Measurements from ENCODE around the gene FKBP4.

The FKBP4 gene

DNA sequence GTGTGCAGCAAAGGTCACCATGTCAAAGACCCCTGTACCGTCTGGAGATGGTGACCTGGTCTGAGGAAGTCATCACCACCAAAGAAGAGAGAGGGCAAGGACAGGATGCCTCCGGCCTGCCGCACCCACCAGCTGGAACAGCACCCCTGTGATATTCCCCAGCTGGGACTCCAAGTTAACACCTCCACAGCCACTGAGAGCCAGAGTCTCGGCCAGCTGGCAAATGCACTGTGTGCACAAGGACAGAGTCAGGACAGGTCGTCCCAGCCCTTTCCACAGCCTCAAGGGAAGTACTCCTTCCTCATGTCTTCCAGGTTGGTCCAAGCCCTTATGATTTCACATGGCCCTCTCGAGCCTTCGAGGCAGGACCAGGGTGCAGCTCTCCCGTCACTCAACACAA lies 19.3 kb upstream of the FKBP4 start:
- peaks cover 0 to 8% (median 4%) of the 10 kb centered on the region in 5 donors for H3K27me3 ChIP-seq (ENCODE audit: control insufficient read depth in 5 of 5, insufficient read depth in 4 of 5, low read length in 5 of 5)
- no peak overlapping the region for H3K4me3 ChIP-seq (ENCODE audit: low read depth in 1 of 5, low read length in 5 of 5)
- H3K4me1 ChIP-seq (ENCODE audit: control insufficient read depth in 5 of 5, insufficient read depth in 5 of 5, low read length in 5 of 5) = no peaks in the 10 kb centered on the region
- no peaks in the 10 kb centered on the region for H3K9me3 ChIP-seq (ENCODE audit: control insufficient read depth in 5 of 5, low read length in 5 of 5)
- H3K36me3 ChIP-seq (ENCODE audit: control insufficient read depth in 5 of 5, insufficient read depth in 5 of 5, low read length in 5 of 5) = no peaks in the 10 kb centered on the region
- H3K27ac ChIP-seq (ENCODE audit: low read depth, low read length) = no peak overlapping the region
- no peak overlapping the region for H3K9ac ChIP-seq (ENCODE audit: low read length in 5 of 5)

- Histone ChIP-seq H3K9me3 (ENCODE audit: control insufficient read depth in 5 of 5, low read length in 5 of 5) (no peaks in the 10 kb centered on the region), H3K27me3 (ENCODE audit: control insufficient read depth in 5 of 5, insufficient read depth in 4 of 5, low read length in 5 of 5) (peaks cover 0 to 8% (median 4%) of the 10 kb centered on the region in 5 donors), H3K9ac (ENCODE audit: low read length in 5 of 5) (no peak overlapping the region), H3K27ac (ENCODE audit: low read depth, low read length) (no peak overlapping the region), H3K36me3 (ENCODE audit: control insufficient read depth in 5 of 5, insufficient read depth in 5 of 5, low read length in 5 of 5) (no peaks in the 10 kb centered on the region), H3K4me1 (ENCODE audit: control insufficient read depth in 5 of 5, insufficient read depth in 5 of 5, low read length in 5 of 5) (no peaks in the 10 kb centered on the region), H3K4me3 (ENCODE audit: low read depth in 1 of 5, low read length in 5 of 5) (no peak overlapping the region)
These were observed 18.5 kb upstream of the FKBP4 start for GRCh38 chr12:2776129-2776806.

DNA sequence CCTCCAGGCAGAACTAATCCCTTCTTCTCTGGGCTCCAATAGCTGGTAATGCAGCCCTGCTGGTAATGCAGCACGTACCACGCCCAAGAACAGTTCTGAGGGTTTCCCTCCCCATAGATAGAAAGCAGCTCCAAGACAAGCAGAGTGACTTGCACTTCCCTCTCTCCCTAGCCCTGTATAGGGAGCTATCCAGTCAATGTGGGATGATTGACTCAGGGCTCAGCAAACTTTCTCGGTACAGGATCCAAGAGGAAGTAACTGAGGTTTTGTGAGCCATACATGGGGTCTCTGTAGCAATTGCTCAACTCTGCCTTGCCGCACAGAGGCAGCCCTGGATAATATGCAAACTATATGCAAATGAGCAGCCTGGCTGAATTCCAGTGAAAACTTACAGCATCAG lies 15.5 kb upstream of the FKBP4 start:
- H3K9me3 ChIP-seq (ENCODE audit: control insufficient read depth in 5 of 5, low read length in 5 of 5) = no peaks in the 10 kb centered on the region
- H3K4me3 ChIP-seq (ENCODE audit: low read depth in 1 of 5, low read length in 5 of 5) = no peak overlapping the region
- H3K27ac ChIP-seq (ENCODE audit: low read depth, low read length) = no peak overlapping the region
- peaks cover 0 to 10% (median 6%) of the 10 kb centered on the region in 5 donors for H3K4me1 ChIP-seq (ENCODE audit: control insufficient read depth in 5 of 5, insufficient read depth in 5 of 5, low read length in 5 of 5)
- H3K36me3 ChIP-seq (ENCODE audit: control insufficient read depth in 5 of 5, insufficient read depth in 5 of 5, low read length in 5 of 5) = no peaks in the 10 kb centered on the region
- H3K9ac ChIP-seq (ENCODE audit: low read length in 5 of 5) = no peak overlapping the region
- H3K27me3 ChIP-seq (ENCODE audit: control insufficient read depth in 5 of 5, insufficient read depth in 4 of 5, low read length in 5 of 5) = peaks cover 0 to 8% (median 4%) of the 10 kb centered on the region in 5 donors

- Histone ChIP-seq H3K9me3 (ENCODE audit: control insufficient read depth in 5 of 5, low read length in 5 of 5) (no peaks in the 10 kb centered on the region), H3K4me1 (ENCODE audit: control insufficient read depth in 5 of 5, insufficient read depth in 5 of 5, low read length in 5 of 5) (peaks cover 0 to 10% (median 6%) of the 10 kb centered on the region in 5 donors), H3K27me3 (ENCODE audit: control insufficient read depth in 5 of 5, insufficient read depth in 4 of 5, low read length in 5 of 5) (no peaks in the 10 kb centered on the region), H3K9ac (ENCODE audit: low read length in 5 of 5) (peak overlapping the region in 1 of 5 donors; percentile 11), H3K27ac (ENCODE audit: low read depth, low read length) (no peak overlapping the region), H3K4me3 (ENCODE audit: low read depth in 1 of 5, low read length in 5 of 5) (peak overlapping the region; percentile 32 to 59 (median 51)), H3K36me3 (ENCODE audit: control insufficient read depth in 5 of 5, insufficient read depth in 5 of 5, low read length in 5 of 5) (no peaks in the 10 kb centered on the region)
These were observed 10.7 kb upstream of the FKBP4 start for GRCh38 chr12:2783936-2784600.

DNA sequence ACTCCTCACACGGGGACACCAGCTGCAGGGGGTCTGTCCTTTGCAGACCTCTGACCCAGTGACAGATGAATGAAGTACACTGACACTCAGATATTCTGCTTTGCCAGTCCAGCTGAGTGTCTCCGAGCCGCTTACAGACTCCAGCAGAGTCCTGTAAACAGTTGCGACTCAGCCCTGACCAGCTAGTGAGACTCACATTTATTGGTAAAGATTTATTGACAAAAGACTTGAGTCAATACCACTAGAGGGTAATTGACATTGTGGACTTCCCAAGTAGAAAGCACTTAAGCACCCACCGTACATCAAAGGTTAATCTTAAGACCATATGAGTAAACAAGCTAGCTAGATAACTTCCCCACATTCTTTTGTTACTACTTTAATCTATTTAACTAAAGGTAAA lies 9.8 kb upstream of the FKBP4 start:
- H3K27me3 ChIP-seq (ENCODE audit: control insufficient read depth in 5 of 5, insufficient read depth in 4 of 5, low read length in 5 of 5) = no peaks in the 10 kb centered on the region
- H3K4me1 ChIP-seq (ENCODE audit: control insufficient read depth in 5 of 5, insufficient read depth in 5 of 5, low read length in 5 of 5) = peaks cover 0 to 10% (median 6%) of the 10 kb centered on the region in 5 donors
- no peak overlapping the region for H3K4me3 ChIP-seq (ENCODE audit: low read depth in 1 of 5, low read length in 5 of 5)
- H3K27ac ChIP-seq (ENCODE audit: low read depth, low read length) = no peak overlapping the region
- H3K9ac ChIP-seq (ENCODE audit: low read length in 5 of 5) = no peak overlapping the region
- H3K9me3 ChIP-seq (ENCODE audit: control insufficient read depth in 5 of 5, low read length in 5 of 5) = no peaks in the 10 kb centered on the region
- H3K36me3 ChIP-seq (ENCODE audit: control insufficient read depth in 5 of 5, insufficient read depth in 5 of 5, low read length in 5 of 5) = no peaks in the 10 kb centered on the region

GRCh38 chr12:2791089-2791488 lies 3.7 kb upstream of the FKBP4 start:
- Histone ChIP-seq H3K4me3 (ENCODE audit: low read depth in 1 of 5, low read length in 5 of 5) (no peak overlapping the region), H3K9ac (ENCODE audit: low read length in 5 of 5) (no peak overlapping the region), H3K27ac (ENCODE audit: low read depth, low read length) (no peak overlapping the region), H3K9me3 (ENCODE audit: control insufficient read depth in 5 of 5, low read length in 5 of 5) (no peaks in the 10 kb centered on the region), H3K4me1 (ENCODE audit: control insufficient read depth in 5 of 5, insufficient read depth in 5 of 5, low read length in 5 of 5) (peaks cover 2 to 14% (median 10%) of the 10 kb centered on the region in 5 donors), H3K27me3 (ENCODE audit: control insufficient read depth in 5 of 5, insufficient read depth in 4 of 5, low read length in 5 of 5) (no peaks in the 10 kb centered on the region), H3K36me3 (ENCODE audit: control insufficient read depth in 5 of 5, insufficient read depth in 5 of 5, low read length in 5 of 5) (no peaks in the 10 kb centered on the region)

- no peak overlapping the region for H3K4me3 ChIP-seq (ENCODE audit: low read depth in 1 of 5, low read length in 5 of 5)
- H3K27me3 ChIP-seq (ENCODE audit: control insufficient read depth in 5 of 5, insufficient read depth in 4 of 5, low read length in 5 of 5) = no peaks in the 10 kb centered on the region
These were observed 1.9 kb upstream of the FKBP4 start for GRCh38 chr12:2792671-2793500.

DNA sequence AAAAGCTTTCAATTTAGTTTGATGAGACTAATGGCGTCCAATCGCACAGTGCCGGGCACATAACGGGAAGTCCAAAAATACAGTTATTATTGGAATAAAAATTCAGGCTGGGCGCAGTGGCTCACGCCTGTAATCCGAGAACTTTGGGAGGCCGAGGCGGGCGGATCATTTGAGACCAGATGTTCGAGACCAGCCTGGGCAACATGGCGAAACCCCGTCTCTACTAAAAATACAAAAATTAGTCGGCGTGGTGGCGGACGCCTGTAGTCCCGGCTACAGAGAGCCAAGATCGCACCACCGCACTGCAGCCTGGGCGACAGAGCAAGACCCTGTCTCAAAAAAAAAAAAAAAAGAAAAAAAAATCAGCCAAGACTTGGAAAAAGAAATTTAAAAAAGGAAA lies 1.2 kb upstream of the FKBP4 start:
- Histone ChIP-seq H3K4me3 (ENCODE audit: low read depth in 1 of 5, low read length in 5 of 5) (no peak overlapping the region), H3K27me3 (ENCODE audit: control insufficient read depth in 5 of 5, insufficient read depth in 4 of 5, low read length in 5 of 5) (no peaks in the 10 kb centered on the region), H3K27ac (ENCODE audit: low read depth, low read length) (peak overlapping the region; percentile 88), H3K36me3 (ENCODE audit: control insufficient read depth in 5 of 5, insufficient read depth in 5 of 5, low read length in 5 of 5) (peaks cover 0 to 17% (median 13%) of the 10 kb centered on the region in 5 donors), H3K9ac (ENCODE audit: low read length in 5 of 5) (no peak overlapping the region), H3K4me1 (ENCODE audit: control insufficient read depth in 5 of 5, insufficient read depth in 5 of 5, low read length in 5 of 5) (peaks cover 9 to 30% (median 27%) of the 10 kb centered on the region in 5 donors), H3K9me3 (ENCODE audit: control insufficient read depth in 5 of 5, low read length in 5 of 5) (no peaks in the 10 kb centered on the region)

More at GRCh38 chr12:2792671-2793500, 1.9 kb upstream of the FKBP4 start:
- Histone ChIP-seq H3K9me3 (ENCODE audit: control insufficient read depth in 5 of 5, low read length in 5 of 5) (no peaks in the 10 kb centered on the region), H3K4me1 (ENCODE audit: control insufficient read depth in 5 of 5, insufficient read depth in 5 of 5, low read length in 5 of 5) (peaks cover 7 to 29% (median 26%) of the 10 kb centered on the region in 5 donors), H3K9ac (ENCODE audit: low read length in 5 of 5) (no peak overlapping the region), H3K36me3 (ENCODE audit: control insufficient read depth in 5 of 5, insufficient read depth in 5 of 5, low read length in 5 of 5) (peaks cover 0 to 10% (median 6%) of the 10 kb centered on the region in 5 donors), H3K27ac (ENCODE audit: low read depth, low read length) (no peak overlapping the region)

DNA sequence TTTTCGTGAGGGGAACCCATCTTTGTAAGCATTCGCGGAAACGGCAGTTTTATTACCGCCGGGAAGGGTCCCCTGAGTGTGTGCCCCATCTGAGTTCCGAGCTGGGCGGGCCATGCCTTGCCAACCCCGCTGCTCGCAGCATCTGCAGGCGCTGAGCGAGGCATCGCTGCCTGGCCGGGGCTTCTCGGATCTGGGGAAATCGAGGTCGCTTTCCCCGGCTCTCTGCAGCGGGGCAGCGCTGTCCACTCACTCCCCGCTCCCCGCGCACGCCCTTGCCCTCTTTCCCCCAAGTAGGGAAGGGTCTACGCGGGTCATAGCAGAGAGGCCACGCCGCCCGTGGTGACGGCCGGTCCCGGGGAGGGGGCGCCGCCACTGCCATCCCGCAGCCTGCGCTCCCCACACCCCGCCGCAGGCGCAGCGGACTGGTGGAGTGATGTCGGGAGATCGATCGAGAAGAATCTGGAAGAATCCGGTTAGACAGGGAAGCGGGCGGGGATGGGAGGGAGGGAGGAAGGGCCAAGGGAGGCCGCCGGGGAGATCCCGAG lies 507 bp upstream of the FKBP4 start:
- Histone ChIP-seq H3K36me3 (ENCODE audit: control insufficient read depth in 5 of 5, insufficient read depth in 5 of 5, low read length in 5 of 5) (peaks cover 2 to 24% (median 20%) of the 10 kb centered on the region in 5 donors), H3K27ac (ENCODE audit: low read depth, low read length) (peak overlapping the region; percentile 88), H3K9ac (ENCODE audit: low read length in 5 of 5) (peak overlapping the region; percentile 68 to 81 (median 70)), H3K9me3 (ENCODE audit: control insufficient read depth in 5 of 5, low read length in 5 of 5) (no peaks in the 10 kb centered on the region), H3K4me1 (ENCODE audit: control insufficient read depth in 5 of 5, insufficient read depth in 5 of 5, low read length in 5 of 5) (peaks cover 10 to 30% (median 27%) of the 10 kb centered on the region in 5 donors), H3K27me3 (ENCODE audit: control insufficient read depth in 5 of 5, insufficient read depth in 4 of 5, low read length in 5 of 5) (no peaks in the 10 kb centered on the region), H3K4me3 (ENCODE audit: low read depth in 1 of 5, low read length in 5 of 5) (peak overlapping the region; percentile 26 to 87 (median 81))

Data from subcutaneous abdominal adipose tissue (tissue), 5 donors.